ENCODE measurements around the gene CISD3. TPM values are rescaled to one million over a fixed set of nuclear protein-coding genes. Genes with fewer than 3 reads are reported as not detected.

CISD3 gene
- total and polyA plus RNA-seq, 2 of the 8 experiments (the other 6 are each of a cell fraction or from before 2014, with no cell fraction given) = 9.4 to 11.1 TPM

DNA sequence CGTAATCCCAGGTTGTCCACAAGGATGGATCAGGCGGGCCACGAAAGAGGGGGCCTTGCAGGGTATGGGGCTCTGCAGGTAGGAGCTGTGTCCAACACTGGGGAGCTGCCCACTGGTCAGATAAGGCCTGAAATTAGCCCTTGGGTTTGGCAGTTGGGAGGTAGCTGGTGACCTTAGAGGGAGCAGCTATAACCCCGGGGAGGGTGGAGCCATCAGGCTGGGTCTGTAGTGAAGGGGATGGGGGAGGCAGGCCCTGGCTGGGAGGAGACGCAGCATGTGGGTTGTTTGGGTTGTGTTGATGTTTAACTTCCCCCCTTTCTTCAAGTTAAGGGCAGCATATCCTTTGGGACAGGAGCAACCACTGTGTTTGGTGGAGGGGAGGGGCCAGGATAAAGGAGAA lies 19.2 kb upstream of the CISD3 start (continued):
- no peak for TF ChIP-seq GTF2F1 (IDR thresholded peaks at IDR 0.05; ENCODE audit: borderline replicate concordance, low read depth, low read length)
- TF ChIP-seq TCF12 (IDR thresholded peaks at IDR 0.05; ENCODE audit: low read depth, low read length) = no peak
- TF ChIP-seq TAF7 (optimal IDR thresholded peaks at IDR 0.05; ENCODE audit: borderline replicate concordance, low read depth, low read length) = no peak
- no peak for TF ChIP-seq SRF (IDR thresholded peaks at IDR 0.05; ENCODE audit: low read depth, low read length)
- no peak for TF ChIP-seq TEAD4 (IDR thresholded peaks at IDR 0.05; ENCODE audit: low read depth, low read length)
- TF ChIP-seq JUND (IDR thresholded peaks at IDR 0.05; ENCODE audit: low read length) = no peak

Measured in H1 (cell line).